Suprapubic skin (tissue), 4 donors: Measurements from ENCODE around the gene MTMR12.
"Not testable (repeated sequence)": the region's sequence is repeated elsewhere in the genome, so short reads cannot be mapped to it uniquely, and the experiment has no call there.

Experiments
- CTCF ChIP-seq, 2 donors: fragments of 200-600 bp in 1 of 2; fragments of 450-650 bp in 1 of 2; sonication (generic) in 1 of 2; IDR thresholded peaks; one replicate each; pipeline ENCODE4 v1.5.1; 2016 to 2019; ENCODE audit warnings: antibody characterized with exemption in 2 of 2, mild to moderate bottlenecking in 1 of 2, moderate library complexity in 1 of 2
- EP300 ChIP-seq: sonication (generic); formaldehyde crosslinking; IDR thresholded peaks from one replicate; pipeline ENCODE4 v1.6.1; 2017; ENCODE audit warnings: antibody characterized with exemption
- POLR2A ChIP-seq, 2 donors: fragments of 450-650 bp; IDR thresholded peaks; one replicate each; pipeline ENCODE4 v1.6.1; 2017; ENCODE audit warnings: antibody characterized with exemption in 2 of 2, mild to moderate bottlenecking in 2 of 2, moderate library complexity in 2 of 2
- POLR2AphosphoS5 ChIP-seq, 3 donors: sonication (generic); formaldehyde crosslinking; IDR thresholded peaks; one replicate each; pipeline ENCODE4 v1.6.1; 2017; ENCODE audit warnings: antibody characterized with exemption in 3 of 3

GRCh38 chr5:32208837-32209236 is 103.9 kb downstream of the MTMR12 start:
- not testable (repeated sequence) for TF ChIP-seq POLR2A (IDR thresholded peaks at IDR 0.05); EP300; CTCF (IDR thresholded peaks at IDR 0.05); POLR2AphosphoS5 (IDR thresholded peaks at IDR 0.05)
